ENCODE measurements around the gene ZNF383.
"Not testable (repeated sequence)": the region's sequence is repeated elsewhere in the genome, so short reads cannot be mapped to it uniquely, and the experiment has no call there.

Gene ZNF383

GRCh38 chr19:37294246-37294645 is 76.2 kb downstream of the ZNF383 start:
- not testable (repeated sequence) for DNase-seq (ENCODE audit: low spot score)

All from hematopoietic multipotent progenitor cell treated with erythropoietin and hydrocortisone succinate and interleukin-3 and kit ligand, for 15 days (in vitro differentiated cells).